Measurements from ENCODE around the gene RAMP3. TPM values are rescaled to one million over a fixed set of nuclear protein-coding genes. Genes with fewer than 3 reads are reported as not detected.

Gene RAMP3
- total and polyA plus RNA-seq, 9 of the 15 experiments (the other 6 are each of a cell fraction or from before 2014, with no cell fraction given): not detected

GRCh38 chr7:45111298-45112223, 46.0 kb upstream of the RAMP3 start, which contains the start of gene TBRG4:
Gene TBRG4 (minus strand): TSS chr7:45111697. CDS start chr7:45109237, 2,460 bp downstream.
- in situ Hi-C loops (cut with MboI) (no loop called here), intact Hi-C loops (cut with micrococcal nuclease) (loop anchor here (5.0 kb wide), 1 partner anchor 124 kb away; no protein-coding TSS in a partner anchor)
- peak; percentile 89 to 98 (median 91) for DNase-seq (ENCODE audit: extremely low read depth in 1 of 4, low spot score in 3 of 4)
- POLR2A ChIA-PET: interaction anchor here (0.6 to 2.2 kb wide), 23 partner anchors 8 to 307 kb away, joined by 3 to 23 read pairs (median 5); partner anchors contain the start of genes CCM2 and H2AZ2
- H3K36me3 ChIP-seq (ENCODE audit: control insufficient read depth, insufficient read depth, low read length): peaks cover 34% of the 10 kb centered on the region
- peak within 1 kb of the TSS; percentile 99 for H3K27ac ChIP-seq (ENCODE audit: extremely low read depth, low read depth, low read length)
- no peaks in the 10 kb centered on the region for H3K9me3 ChIP-seq (replicated peaks; ENCODE audit: control insufficient read depth, insufficient read depth, low read depth, low read length)
- no peaks in the 10 kb centered on the region for H3K27me3 ChIP-seq (ENCODE audit: control insufficient read depth in 2 of 2, insufficient read depth in 2 of 2, low read length in 2 of 2)
- ATAC-seq: peak; percentile 91
- peak; percentile 95 for FAIRE-seq
- H3K9ac ChIP-seq (ENCODE audit: insufficient read depth in 1 of 2, low read depth in 2 of 2, low read length in 2 of 2): peak within 1 kb of the TSS; percentile 99 to 100
- H4K20me1 ChIP-seq (replicated peaks; ENCODE audit: control insufficient read depth, insufficient read depth, low read length): peaks cover 20% of the 10 kb centered on the region
- H2AFZ ChIP-seq (ENCODE audit: low read depth, low read length): peak within 1 kb of the TSS; percentile 96
- H3K9me1 ChIP-seq (ENCODE audit: control insufficient read depth, insufficient read depth, low read length): no peaks in the 10 kb centered on the region
- H3K4me3 ChIP-seq: peak within 1 kb of the TSS; percentile 95
- TSS peak; percentile 96 for BruUV-seq (replicated peaks)
- peaks cover 12 to 24% of the 10 kb centered on the region in 2 experiments; a peak in 4 of 5 replicates for H3K4me1 ChIP-seq (replicated peaks in 1 of 2; ENCODE audit: control insufficient read depth in 2 of 2, insufficient read depth in 2 of 2, low read length in 2 of 2)
- peaks cover 57% of the 10 kb centered on the region for H3K79me2 ChIP-seq (ENCODE audit: control insufficient read depth, insufficient read depth, low read length)
- 2% methylated on average over 61 of the region's 64 CpGs for WGBS (ENCODE audit: insufficient coverage, low coverage, missing lambda C conversion rate)
- CTCF ChIA-PET (ENCODE audit: low intra/inter-chr PET ratio): no interaction called here
- peak within 1 kb of the TSS; percentile 98 for H3K4me2 ChIP-seq (ENCODE audit: insufficient read depth, low read length)
- TF ChIP-seq PHF8 (IDR thresholded peaks at IDR 0.05; ENCODE audit: borderline replicate concordance, low read length): peak; percentile 93; the same call in 1 of the 2 replicates
- no peak for TF ChIP-seq CHCHD3 (CRISPR knock-in tag; IDR thresholded peaks at IDR 0.05)
- TF ChIP-seq JUND (IDR thresholded peaks at IDR 0.05; ENCODE audit: borderline replicate concordance, low read depth, low read length): no peak; the same call in 1 of the 2 replicates
- peak; percentile 52; the same call in 1 of the 3 replicates for TF ChIP-seq JUND (tag; IDR thresholded peaks at IDR 0.05; ENCODE audit: borderline replicate concordance, low read depth, low read length)
- no peak for TF ChIP-seq RUNX1 (IDR thresholded peaks at IDR 0.05; ENCODE audit: low read depth)
- no peak for TF ChIP-seq PTTG1 (tag; IDR thresholded peaks at IDR 0.05; ENCODE audit: low read depth)
- no peak for TF ChIP-seq ZNF431 (CRISPR knock-in tag; IDR thresholded peaks at IDR 0.05)
- TF ChIP-seq TAL1 (IDR thresholded peaks at IDR 0.05): no peak
- TF ChIP-seq DPF2 (IDR thresholded peaks at IDR 0.05): peak; percentile 68; the same call in 1 of the 2 replicates
- no peak; the same call in 1 of the 2 replicates for TF ChIP-seq GTF2E2 (tag; IDR thresholded peaks at IDR 0.05)
- 0 out of 2 replicates have a peak, but pooled peaks have one; percentile 8 for TF ChIP-seq ZNF668 (CRISPR knock-in tag; IDR thresholded peaks at IDR 0.05)
- TF ChIP-seq ARHGAP35 (IDR thresholded peaks at IDR 0.05; ENCODE audit: partially characterized antibody): no peak
- no peak for TF ChIP-seq ZNF76 (CRISPR knock-in tag; IDR thresholded peaks at IDR 0.05; ENCODE audit: borderline replicate concordance)
- TF ChIP-seq SP1 (CRISPR knock-in tag; IDR thresholded peaks at IDR 0.05): peak; percentile 96
- TF ChIP-seq ZNF518B (CRISPR knock-in tag; IDR thresholded peaks at IDR 0.05): no peak
- no peak for TF ChIP-seq PRMT5 (CRISPR knock-in tag; IDR thresholded peaks at IDR 0.05)
- peak; percentile 79; the same call in 1 of the 2 replicates for TF ChIP-seq HLTF (IDR thresholded peaks at IDR 0.05)
- TF ChIP-seq ZNF134 (CRISPR knock-in tag; conservative IDR thresholded peaks at IDR 0.05): no peak
- TF ChIP-seq ZNF232 (CRISPR knock-in tag; IDR thresholded peaks at IDR 0.05): no peak
- TF ChIP-seq FOXJ3 (CRISPR knock-in tag; IDR thresholded peaks at IDR 0.05): no peak
- peak; percentile 87 for TF ChIP-seq TAF7 (tag; IDR thresholded peaks at IDR 0.05)
